Ectodermal cell (in vitro differentiated cells): ENCODE data around the gene PTPN18. TPM values are rescaled to one million over a fixed set of nuclear protein-coding genes. Genes with fewer than 3 reads are reported as not detected.
A peak's percentile ranks its signal among the peaks of the same experiment; 100 is the strongest.

Experiments
- H3K27ac ChIP-seq: 2 replicates; pipeline ENCODE4 v1.7.0; 2013; ENCODE audit warnings: mild to moderate bottlenecking, low read depth, low read length; ENCODE audit not compliant: insufficient read depth, poor library complexity, severe bottlenecking
- H3K27me3 ChIP-seq: 2 replicates; pipeline ENCODE4 v1.7.0; 2013; ENCODE audit warnings: mild to moderate bottlenecking, low read length; ENCODE audit not compliant: insufficient read depth, control insufficient read depth, poor library complexity, severe bottlenecking
- H3K36me3 ChIP-seq: one replicate; pipeline ENCODE4 v1.7.0; 2013; ENCODE audit warnings: low read length; ENCODE audit not compliant: control insufficient read depth, insufficient read depth
- H3K4me1 ChIP-seq: one replicate; pipeline ENCODE4 v1.7.0; 2013; ENCODE audit warnings: low read length; ENCODE audit not compliant: control insufficient read depth, insufficient read depth
- H3K4me3 ChIP-seq: 2 replicates; pipeline ENCODE4 v1.7.0; 2013; ENCODE audit warnings: low read depth, low read length, control low read depth; ENCODE audit not compliant: insufficient read depth
- H3K9me3 ChIP-seq: 2 replicates; pipeline ENCODE4 v1.7.0; 2013; ENCODE audit warnings: mild to moderate bottlenecking, low read length, moderate library complexity; ENCODE audit not compliant: control insufficient read depth
- WGBS, 2 experiments: methylation state at CpG; one replicate each; pipeline ENCODE4 v1.1.7; 2013; ENCODE audit warnings: missing lambda C conversion rate in 2 of 2; 5-methylcytosine and 5-hydroxymethylcytosine counted together
- polyA plus RNA-seq, 4 experiments: library from polyadenylated mRNA; stranded (reverse); fragments of 50-300 nt; gene quantifications; one replicate each; pipeline ENCODE4 v1.2.3, GENCODE V29; 2013

Gene PTPN18, protein sequence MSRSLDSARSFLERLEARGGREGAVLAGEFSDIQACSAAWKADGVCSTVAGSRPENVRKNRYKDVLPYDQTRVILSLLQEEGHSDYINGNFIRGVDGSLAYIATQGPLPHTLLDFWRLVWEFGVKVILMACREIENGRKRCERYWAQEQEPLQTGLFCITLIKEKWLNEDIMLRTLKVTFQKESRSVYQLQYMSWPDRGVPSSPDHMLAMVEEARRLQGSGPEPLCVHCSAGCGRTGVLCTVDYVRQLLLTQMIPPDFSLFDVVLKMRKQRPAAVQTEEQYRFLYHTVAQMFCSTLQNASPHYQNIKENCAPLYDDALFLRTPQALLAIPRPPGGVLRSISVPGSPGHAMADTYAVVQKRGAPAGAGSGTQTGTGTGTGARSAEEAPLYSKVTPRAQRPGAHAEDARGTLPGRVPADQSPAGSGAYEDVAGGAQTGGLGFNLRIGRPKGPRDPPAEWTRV
- 16.4 TPM for polyA plus RNA-seq (2013, experiment 1 of 4)
- 17.1 TPM for polyA plus RNA-seq (2013, experiment 2 of 4)
- polyA plus RNA-seq (2013, experiment 3 of 4): 22.3 TPM
- polyA plus RNA-seq (2013, experiment 4 of 4): 17.9 TPM

- no peaks in the 10 kb centered on the region for H3K9me3 ChIP-seq
- no peak within 1 kb of the TSS for H3K27ac ChIP-seq
- peaks cover 25% of the 10 kb centered on the region for H3K4me1 ChIP-seq
- H3K36me3 ChIP-seq: no peaks in the 10 kb centered on the region
- 0 to 1% methylated on average over 107 of the region's 107 CpGs for WGBS, 2 experiments
- peaks cover 36% of the 10 kb centered on the region for H3K27me3 ChIP-seq
- peak within 1 kb of the TSS; percentile 53 for H3K4me3 ChIP-seq
Measured at GRCh38 chr2:130355578-130356431, at the start of gene PTPN18. TSS of gene PTPN18 (plus strand) at chr2:130356056. CDS start at chr2:130356108, 52 bp downstream.

GRCh38 chr2:130307850-130308249 lies 48.0 kb upstream of the PTPN18 start:
- Histone ChIP-seq H3K9me3 (no peaks in the 10 kb centered on the region), H3K27me3 (peaks cover 11% of the 10 kb centered on the region), H3K27ac (no peak overlapping the region), H3K4me3 (no peak overlapping the region), H3K36me3 (no peaks in the 10 kb centered on the region), H3K4me1 (no peaks in the 10 kb centered on the region)
- 94 to 98% methylated on average over 4 of the region's 4 CpGs for WGBS, 2 experiments

- no peak overlapping the region for H3K4me3 ChIP-seq
- H3K36me3 ChIP-seq: no peaks in the 10 kb centered on the region
- no peaks in the 10 kb centered on the region for H3K9me3 ChIP-seq
- H3K4me1 ChIP-seq: no peaks in the 10 kb centered on the region
- H3K27ac ChIP-seq: no peak overlapping the region
- peaks cover 11% of the 10 kb centered on the region for H3K27me3 ChIP-seq
Measured at GRCh38 chr2:130310881-130311280, 45.0 kb upstream of the PTPN18 start.

DNA sequence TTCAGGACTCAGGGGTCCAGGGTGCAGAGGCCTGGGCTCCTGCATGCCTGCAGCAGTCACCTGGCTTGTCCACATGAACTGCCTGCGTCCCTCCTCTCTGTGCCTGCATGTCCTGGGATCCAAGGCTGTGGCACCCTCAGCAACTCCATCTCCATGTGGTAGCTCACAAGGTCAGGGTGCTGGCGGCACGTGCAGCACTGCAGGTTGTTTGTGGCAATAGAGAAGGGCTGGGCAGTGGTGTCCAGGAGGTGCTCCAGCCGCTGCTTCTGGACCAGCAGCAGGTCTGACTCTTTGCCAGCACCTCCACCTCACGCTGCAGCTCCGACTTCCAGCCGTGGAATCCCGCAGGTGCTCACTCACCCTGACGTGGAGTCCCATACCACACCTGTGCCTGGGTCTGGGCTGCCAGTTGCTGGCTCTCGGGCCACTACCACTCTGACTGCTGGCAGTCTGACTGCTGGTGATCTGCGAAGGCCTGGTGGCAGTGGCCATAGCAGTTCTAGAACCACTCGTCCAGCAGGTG lies 42.0 kb upstream of the PTPN18 start:
- Histone ChIP-seq H3K9me3 (no peaks in the 10 kb centered on the region), H3K36me3 (no peaks in the 10 kb centered on the region), H3K4me1 (no peaks in the 10 kb centered on the region), H3K27me3 (peaks cover 11% of the 10 kb centered on the region), H3K4me3 (no peak overlapping the region), H3K27ac (no peak overlapping the region)
- WGBS, 2 experiments: 93 to 94% methylated on average over 12 of the region's 12 CpGs

DNA sequence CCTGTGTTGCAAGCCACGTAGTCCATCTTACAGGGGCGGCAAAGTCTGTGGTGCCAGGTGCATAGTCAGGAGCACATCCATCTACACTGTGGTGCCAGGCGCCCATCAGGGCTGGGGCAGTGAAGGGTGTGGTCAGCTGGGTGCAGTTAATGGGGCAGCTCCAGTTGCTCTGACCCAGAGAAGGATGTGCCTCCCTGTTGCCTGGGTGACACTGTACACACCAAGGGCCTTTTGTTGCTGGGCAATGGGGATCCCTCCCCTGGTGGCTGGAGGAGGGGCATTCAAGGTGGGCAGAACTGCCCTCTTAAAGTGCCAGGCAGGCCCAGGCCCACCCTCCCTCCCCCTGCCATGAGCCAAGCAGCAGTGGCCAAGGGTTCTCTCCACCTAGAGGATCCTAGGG lies 41.5 kb upstream of the PTPN18 start:
- H3K27me3 ChIP-seq: peaks cover 8% of the 10 kb centered on the region
- H3K36me3 ChIP-seq: no peaks in the 10 kb centered on the region
- no peaks in the 10 kb centered on the region for H3K4me1 ChIP-seq
- H3K27ac ChIP-seq: no peak overlapping the region
- H3K9me3 ChIP-seq: no peaks in the 10 kb centered on the region
- H3K4me3 ChIP-seq: no peak overlapping the region
- 92 to 94% methylated on average over 3 of the region's 3 CpGs for WGBS, 2 experiments

DNA sequence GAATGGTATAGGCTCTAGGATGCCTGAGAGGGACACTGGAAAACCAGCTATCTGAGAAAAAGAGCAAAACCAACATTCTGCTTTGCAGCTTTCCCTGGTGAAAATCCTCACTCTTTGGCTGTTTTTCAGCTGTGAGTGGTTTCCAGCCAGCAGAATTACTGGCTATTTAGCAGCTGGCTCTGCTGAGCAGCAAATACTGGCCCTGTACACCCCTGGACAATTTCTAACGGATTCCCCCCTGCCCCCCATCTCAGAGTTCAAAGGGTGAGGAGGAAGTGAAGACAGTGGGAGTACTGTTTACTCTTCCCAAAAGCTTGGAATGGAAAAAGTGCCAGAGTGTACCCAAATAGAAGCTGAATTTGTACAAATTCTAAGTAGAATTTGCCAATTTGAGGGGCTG lies 39.3 kb upstream of the PTPN18 start:
- no peak overlapping the region for H3K4me3 ChIP-seq
- 43 to 53% methylated on average over 1 of the region's 1 CpG for WGBS, 2 experiments
- H3K4me1 ChIP-seq: no peaks in the 10 kb centered on the region
- H3K27ac ChIP-seq: no peak overlapping the region
- H3K36me3 ChIP-seq: no peaks in the 10 kb centered on the region
- no peaks in the 10 kb centered on the region for H3K27me3 ChIP-seq
- no peaks in the 10 kb centered on the region for H3K9me3 ChIP-seq

- no peaks in the 10 kb centered on the region for H3K27me3 ChIP-seq
- no peaks in the 10 kb centered on the region for H3K36me3 ChIP-seq
- H3K4me3 ChIP-seq: no peak overlapping the region
- H3K4me1 ChIP-seq: no peaks in the 10 kb centered on the region
- H3K9me3 ChIP-seq: no peaks in the 10 kb centered on the region
- H3K27ac ChIP-seq: no peak overlapping the region
- WGBS, 2 experiments: 79 to 85% methylated on average over 7 of the region's 7 CpGs
Measured at GRCh38 chr2:130318906-130319305, 37.0 kb upstream of the PTPN18 start.

DNA sequence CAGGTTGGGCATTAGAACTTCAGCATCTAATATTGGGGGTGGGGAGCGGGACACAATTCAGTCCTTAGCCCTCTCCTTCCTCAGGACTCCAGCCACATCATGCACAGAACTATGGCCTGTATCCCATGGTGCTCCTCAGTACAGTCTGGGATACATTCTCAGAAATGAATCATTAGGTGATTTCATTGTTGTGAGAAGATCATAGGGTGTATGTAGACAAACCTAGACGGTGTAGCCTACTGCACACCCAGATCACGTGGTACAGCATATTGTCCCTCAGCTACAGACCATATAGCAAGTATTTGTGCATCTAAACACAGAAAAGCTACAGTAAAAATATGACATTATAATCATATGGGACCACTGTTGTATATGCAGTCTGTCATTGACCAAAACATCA lies 36.3 kb upstream of the PTPN18 start:
- H3K36me3 ChIP-seq: no peaks in the 10 kb centered on the region
- no peak overlapping the region for H3K4me3 ChIP-seq
- H3K4me1 ChIP-seq: no peaks in the 10 kb centered on the region
- peaks cover 2% of the 10 kb centered on the region for H3K27me3 ChIP-seq
- H3K27ac ChIP-seq: no peak overlapping the region
- WGBS, 2 experiments: 93 to 94% methylated on average over 3 of the region's 3 CpGs
- H3K9me3 ChIP-seq: no peaks in the 10 kb centered on the region

DNA sequence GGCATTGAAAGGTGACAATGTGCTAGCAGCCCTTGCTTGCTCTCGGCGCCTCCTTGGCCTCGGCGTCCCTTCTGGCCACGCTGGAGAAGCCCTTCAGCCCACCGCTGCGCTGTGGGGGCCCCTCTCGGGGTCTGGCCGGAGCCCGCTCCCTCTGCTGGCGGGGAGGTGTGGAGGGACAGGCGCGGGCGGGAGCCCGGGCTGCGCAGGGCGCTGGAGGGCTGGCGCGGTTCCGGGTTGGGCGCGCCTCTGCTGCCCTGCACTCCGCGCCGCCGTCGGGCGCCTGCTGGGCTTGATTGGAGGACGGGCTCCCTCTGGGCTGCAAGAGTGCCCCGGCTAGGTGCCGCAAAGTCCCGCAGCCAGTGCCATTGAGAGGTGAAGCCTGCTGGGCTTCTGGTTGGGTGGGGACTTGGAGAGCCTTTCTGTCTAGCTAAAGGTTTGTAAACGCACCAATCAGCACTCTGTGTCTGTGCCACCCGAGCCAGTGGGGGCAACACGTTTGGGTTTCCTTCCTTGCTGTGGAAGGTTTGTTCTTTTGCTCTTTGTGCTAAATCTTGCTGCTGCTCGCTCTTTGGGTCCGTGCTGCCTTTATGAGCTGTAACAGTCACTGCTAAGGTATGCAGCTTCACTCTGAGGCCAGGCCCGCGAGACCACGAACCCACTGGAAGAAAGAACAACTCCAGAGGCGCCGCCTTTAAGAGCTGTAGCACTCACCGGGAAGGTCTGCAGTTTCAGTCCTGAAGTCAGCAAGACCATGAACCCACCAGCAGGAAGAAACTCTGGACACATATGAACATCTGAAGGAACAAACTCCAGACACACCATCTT lies 27.9 kb upstream of the PTPN18 start:
- Histone ChIP-seq H3K4me1 (peaks cover 6% of the 10 kb centered on the region), H3K9me3 (no peaks in the 10 kb centered on the region), H3K4me3 (no peak overlapping the region), H3K27ac (no peak overlapping the region), H3K36me3 (no peaks in the 10 kb centered on the region), H3K27me3 (peaks cover 3% of the 10 kb centered on the region)
- 84% methylated on average over 43 of the region's 43 CpGs for WGBS, 2 experiments
